Measurements from ENCODE around the gene H3-3A. TPM values are rescaled to one million over a fixed set of nuclear protein-coding genes. Genes with fewer than 3 reads are reported as not detected.
"Not testable (repeated sequence)": the region's sequence is repeated elsewhere in the genome, so short reads cannot be mapped to it uniquely, and the experiment has no call there.

The H3-3A gene
- total RNA-seq, 1 experiment from 2014 or later, result 275 TPM

DNA sequence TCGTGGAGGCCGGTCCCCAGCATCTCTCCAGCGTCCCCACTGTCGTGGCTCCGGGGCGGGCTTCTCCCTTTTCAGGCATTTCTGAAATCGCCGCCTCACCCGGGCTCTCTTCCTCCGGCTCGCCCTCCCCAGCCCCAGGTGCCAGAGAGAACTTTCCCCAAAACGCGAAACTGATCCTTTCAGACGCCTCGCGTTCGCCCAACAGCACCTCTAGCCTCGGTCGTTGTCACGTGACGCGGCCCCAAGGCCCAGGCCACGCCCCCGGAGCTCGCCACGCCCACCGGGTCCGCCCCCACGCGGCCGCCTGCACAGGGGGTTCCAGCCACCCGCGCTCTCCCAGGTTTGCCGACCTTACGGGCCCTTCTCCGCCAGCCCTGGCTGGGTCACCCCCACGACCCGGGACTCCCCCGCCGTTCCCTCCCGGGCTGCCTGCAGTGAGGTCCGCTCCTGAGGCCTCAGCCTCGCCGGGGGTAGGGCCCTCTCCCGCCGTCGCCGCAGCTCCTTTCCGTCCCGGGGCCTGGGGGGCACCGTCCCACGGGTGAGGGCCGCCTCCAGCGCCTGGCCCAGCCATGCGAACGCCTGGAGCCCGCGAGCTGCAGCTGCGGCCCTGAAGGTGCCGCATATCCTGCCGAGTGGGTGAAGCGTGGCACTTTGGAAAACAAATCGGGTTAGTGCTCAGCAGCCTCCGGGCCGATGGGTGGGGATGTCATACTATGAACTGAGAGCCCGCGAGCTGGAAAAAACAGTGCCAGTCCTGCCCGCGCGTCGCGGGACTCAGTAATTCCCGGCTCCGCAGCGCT lies 21.0 kb downstream of the H3-3A start:
- DNase-seq (ENCODE audit: low spot score), result peak; percentile 86

DNA sequence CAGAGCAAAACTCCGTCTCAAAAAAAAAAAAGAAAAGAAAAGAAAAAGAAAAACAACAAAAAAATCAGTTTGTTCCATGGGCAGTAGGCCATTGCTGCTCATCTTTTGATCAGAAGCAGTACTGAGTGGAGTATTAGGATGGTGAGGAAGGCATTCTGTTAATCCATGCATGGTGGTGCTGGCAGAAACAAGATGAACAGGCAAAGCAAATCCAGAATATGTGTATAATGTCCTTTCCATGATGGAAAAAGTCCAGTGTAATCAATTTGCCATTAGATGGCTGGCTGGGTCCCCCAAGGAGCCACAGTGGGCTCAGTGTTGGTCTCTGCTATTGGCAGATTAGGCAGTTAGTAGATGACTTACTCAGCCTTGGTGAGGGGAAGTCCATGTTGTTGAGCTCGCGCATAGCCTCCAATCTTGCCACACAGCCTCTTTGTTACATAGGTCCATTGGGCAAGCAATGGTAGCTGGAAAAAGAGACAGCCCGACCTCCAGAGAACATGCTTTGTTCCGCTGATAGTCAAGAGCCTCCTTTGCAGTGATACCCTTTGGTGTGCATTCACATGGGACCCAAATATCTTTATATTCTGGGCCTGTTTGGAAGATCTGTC lies 23.3 kb downstream of the H3-3A start:
- no peak for DNase-seq (ENCODE audit: low spot score)

DNA sequence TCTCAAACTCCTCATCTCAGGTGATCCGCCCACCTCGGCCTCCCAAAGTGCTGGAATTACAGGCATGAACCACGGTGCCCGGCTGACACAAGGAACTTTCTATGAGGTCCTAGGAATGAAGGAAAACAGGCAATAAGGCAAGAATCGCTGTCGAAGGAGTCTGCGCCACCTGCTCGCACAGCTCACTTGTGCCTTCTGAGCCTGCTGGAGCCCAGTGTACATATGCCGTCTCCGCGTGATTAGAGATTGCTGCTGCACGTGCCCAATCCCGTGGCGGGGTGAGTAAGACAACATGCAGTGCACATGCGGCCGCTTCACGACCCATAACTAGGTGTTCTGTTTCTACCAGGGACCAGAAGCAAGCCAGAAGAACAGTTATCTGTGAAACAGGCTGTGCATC lies 24.3 kb downstream of the H3-3A start:
- no peak for DNase-seq (ENCODE audit: low spot score)

DNA sequence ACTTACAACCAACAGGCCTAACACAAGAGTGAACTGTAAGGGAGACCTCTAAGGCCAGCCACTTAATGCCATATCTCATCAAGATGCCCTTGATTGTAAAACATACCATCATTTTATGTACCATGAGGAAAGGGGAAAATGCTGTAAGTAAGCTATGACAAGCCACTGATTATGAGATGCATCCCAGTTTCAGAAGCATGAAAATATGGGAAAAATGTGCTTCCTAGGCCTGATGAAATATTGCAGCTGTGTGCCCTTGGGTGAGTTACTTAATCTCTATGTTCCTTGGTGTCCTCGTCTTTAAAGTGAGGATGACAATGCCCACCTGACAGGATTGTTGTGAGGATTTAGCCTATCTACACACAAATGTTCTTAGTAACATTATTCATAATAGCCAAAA lies 28.9 kb downstream of the H3-3A start:
- DNase-seq (ENCODE audit: low spot score), result no peak

DNA sequence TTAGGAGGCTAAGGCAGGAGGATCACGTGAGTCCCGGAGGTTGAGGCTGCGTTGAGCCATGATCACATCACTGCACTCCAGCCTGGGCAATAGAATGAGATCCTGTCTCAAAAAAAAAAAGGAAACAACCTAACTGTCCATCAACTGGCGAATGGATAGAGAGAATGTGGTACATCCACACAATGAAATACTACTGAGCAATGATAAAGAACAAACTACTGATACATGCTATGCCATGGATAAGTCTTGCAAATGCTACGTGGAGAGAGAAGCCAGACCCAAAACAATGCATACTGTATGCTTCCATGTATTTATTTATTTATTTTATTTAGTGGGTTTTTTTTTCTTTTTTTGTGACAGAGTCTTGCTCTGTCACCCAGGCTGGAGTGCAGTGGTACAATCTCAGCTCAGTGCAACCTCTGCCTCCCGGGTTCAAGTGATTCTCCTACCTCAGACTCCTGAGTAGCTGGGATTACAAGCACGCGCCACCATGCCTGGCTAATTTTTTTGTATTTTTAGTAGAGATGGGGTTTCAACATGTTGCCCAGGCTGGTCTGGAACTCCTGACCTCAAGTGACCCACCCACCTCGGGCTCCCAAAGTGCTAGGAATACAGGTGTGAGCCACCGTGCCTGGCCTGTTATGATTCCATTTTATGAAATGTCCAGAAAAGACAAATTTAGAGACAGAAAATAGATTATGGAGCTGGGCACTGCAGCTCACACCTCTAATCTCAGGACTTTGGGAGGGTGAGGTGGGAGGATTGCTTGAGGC lies 29.7 kb downstream of the H3-3A start:
- not testable (repeated sequence) for DNase-seq (ENCODE audit: low spot score)

GRCh38 chr1:226092965-226093364 lies 30.4 kb downstream of the H3-3A start:
- DNase-seq (ENCODE audit: low spot score), result no peak

GRCh38 chr1:226093621-226094020 lies 31.1 kb downstream of the H3-3A start:
- DNase-seq (ENCODE audit: low spot score), result no peak

GRCh38 chr1:226094451-226094850 lies 31.9 kb downstream of the H3-3A start:
- no peak for DNase-seq (ENCODE audit: low spot score)

- no peak for DNase-seq (ENCODE audit: low spot score)
Observed at GRCh38 chr1:226095286-226095685, 32.8 kb downstream of the H3-3A start.

DNA sequence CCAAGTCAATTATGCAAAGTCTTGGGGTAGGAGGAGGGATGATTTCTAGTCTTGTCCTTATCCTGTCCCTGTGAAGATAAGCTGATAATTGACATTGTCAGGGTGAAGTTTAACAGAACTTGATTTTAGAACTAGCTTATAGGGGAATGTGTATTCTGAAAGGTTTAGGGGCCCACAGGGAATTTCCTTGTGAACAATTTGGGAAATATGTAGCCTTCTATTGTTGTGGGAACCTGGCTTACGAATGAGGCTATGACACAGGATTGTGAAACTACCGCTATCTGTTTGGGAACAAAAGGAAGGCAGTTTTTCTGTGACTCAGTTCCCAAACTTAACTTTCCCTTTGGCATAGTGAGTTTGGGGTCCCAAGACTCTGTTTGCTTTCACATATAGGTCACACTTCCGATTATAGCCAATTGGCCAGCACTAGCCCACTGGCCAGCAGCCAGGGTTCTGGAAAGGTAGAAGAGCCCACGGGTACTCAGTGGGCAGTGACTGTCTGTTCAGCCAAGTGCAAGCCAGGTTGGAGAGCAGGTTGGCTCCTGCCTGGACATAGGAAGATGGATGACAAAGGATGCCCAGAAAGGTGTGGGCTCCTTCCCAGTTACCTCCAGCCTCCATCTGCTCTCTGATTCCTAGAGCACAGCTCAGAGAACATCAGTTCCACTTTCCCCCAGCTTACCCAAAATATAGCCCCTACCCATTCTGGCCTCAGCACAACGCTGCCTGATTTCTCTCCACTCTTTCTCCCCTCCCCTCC lies 35.5 kb downstream of the H3-3A start:
- no peak for DNase-seq (ENCODE audit: low spot score)

DNA sequence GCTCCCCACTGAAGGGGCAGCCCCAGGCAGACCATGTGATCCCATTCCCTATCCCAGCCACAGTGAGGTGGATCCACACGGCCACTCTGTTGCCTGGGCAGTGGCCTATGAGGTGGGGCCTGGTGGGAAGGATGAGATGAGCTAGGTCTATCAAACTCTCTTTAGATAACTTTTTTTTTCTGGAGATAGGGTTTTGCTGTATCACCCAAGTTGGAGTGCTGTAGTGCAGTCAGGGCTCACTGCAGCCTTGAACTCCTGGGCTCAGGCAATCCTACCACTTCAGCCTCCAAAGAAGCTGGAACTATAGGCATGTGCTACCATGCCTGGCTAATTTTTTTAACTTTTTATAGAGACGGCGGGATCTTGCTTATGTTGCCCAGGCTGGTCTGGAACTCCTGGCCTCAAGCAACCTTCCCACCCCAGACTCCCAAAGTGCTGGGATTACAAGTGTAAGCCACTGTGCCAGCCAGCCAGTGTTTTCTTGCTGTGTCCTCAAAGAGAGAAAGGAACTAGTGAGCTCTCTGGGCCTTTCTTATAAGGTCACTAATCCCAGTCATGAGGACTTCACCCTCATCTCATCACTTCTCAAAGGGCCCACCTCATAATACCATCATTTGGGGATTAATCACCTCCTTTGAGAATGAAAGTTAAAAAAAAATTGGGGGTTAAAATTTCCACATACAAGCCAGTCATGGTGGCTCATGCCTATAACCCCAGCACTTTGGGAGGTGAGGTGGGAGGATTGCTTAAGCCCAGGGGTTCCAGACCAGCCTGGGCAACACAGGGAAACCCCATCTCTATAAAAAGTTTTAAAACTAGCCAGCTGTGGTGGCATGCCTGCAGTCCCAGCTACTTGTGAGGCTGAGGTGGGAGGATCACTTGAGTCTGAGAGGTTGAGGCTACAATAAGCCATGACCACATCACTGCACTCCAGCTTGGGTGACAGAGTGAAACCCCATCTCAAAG lies 36.6 kb downstream of the H3-3A start:
- DNase-seq (ENCODE audit: low spot score), result no peak

DNA sequence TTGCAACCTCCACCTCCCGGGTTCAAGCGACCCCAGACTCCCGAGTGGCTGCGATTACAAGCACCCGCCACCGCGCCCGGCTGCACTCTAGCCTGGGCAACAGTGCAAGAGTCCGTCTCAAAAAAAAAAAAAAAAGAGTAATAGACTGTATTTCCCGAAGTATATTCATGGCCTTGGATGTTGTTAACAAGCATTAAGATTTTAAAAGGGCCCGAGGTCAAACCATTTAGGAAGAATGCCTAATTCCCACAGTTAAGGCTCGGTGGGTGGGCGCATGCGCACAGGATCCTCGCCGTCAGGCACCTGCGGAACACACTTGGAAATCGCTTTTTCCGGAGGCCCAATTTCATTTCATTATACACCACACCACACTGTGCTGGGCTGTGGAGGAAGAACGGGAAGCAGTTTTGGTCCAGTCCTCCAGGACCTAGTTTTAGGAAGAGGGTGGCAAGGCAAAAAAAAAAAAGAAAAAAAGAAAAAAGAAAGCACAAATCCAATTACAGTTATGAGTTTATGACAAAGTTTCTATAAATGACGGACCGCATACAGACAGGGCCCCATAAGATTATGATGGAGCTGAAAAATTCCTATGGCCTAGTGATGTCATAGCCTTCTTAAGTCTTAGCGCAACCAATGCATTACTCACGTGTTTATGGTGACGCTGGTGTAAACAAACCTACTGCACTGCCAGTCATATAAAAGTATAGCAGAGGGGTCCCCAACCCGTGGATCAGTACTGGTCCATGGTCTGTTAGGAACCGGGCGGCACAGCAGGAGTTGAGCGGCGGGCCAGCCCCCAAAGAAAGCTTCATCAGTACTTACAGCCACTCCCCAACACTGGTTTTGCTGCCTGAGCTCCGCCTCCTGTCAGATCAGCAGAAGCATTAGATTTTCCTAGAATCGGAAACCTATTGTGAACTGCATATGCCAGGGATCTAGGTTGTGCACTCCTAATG lies 38.2 kb downstream of the H3-3A start:
- no peak for DNase-seq (ENCODE audit: low spot score)

DNA sequence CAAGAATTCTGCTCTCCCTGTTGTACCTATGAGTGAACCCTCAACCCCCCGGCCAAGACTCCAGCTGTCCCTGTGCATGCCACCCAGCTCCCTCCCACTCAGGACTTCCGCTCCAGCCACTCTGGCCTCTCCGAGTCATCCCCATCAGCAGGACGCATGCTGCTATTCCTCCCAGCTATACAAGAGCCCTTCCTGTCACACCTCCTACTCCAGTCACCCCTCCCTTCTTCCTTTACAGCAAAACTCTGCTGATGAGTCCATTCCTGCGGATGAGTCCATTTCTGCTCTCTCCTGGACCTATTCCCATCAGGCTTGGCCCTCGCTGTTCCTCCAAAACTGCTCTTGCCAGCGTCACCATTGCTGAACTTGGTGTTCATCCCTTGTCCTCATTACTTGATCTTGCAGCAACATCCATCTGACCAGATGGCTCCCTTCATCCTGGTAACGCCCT lies 42.2 kb downstream of the H3-3A start:
- no peak for DNase-seq (ENCODE audit: low spot score)

GRCh38 chr1:226107471-226108460 lies 45.2 kb downstream of the H3-3A start:
- peak; percentile 57 for DNase-seq (ENCODE audit: low spot score)

DNA sequence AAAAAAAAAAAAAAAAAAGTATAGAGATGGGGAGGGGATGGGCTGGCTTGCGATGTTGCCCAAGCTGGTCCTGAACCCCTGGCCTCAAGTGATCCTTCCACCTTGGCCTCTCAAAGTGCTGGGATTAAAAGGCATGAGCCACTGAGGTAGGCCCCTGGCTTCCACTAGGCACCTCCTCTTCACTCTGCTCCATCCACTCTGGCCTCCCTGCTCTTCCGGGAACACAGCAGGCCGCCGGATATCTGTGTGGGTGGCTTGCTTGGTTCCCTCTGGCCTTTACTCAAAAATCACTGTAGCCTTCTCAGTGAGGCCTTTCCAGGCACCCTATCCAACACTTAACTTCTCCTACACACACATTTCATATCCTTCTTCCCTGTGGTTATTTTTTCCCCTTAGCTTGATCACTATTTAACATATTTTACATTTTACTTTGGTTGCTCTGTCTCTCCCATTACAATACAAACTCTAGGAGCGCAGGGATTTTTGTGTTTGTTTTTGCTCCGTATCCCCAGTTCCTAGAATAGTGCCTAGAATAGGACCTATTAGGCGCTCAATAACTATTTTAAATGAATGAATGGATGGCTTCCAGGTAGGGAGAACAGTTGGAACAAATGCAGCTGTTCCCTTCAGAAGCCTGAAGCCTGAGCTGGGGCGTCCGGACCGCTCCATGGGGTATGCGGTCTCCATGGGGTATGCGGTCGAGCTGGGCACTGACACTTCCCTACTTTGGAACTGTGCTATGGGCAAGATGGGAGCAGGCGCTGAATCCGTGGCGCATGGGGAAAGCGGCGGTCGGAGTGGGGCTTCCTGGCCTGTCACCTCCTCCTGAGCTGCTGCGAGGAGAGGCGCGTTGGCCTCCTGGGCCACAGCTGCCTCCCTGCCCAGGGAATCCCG lies 46.7 kb downstream of the H3-3A start:
- DNase-seq (ENCODE audit: low spot score), result no peak

- DNase-seq (ENCODE audit: low spot score), result peak; percentile 90
Observed at GRCh38 chr1:226109829-226110248, 47.3 kb downstream of the H3-3A start.
